GM18873 (cell line): ENCODE results near the gene C1QTNF4.

Source experiments
- ATAC-seq: cut with Tn5 transposase; IDR thresholded peaks from one replicate; pipeline ENCODE4 v1.9.1; 2021; ENCODE audit warnings: mild to moderate bottlenecking, moderate library complexity, moderate number of reproducible peaks; ENCODE audit not compliant: unreplicated experiment, low FRiP score

C1QTNF4 gene

GRCh38 chr11:47595029-47595428 is 818 bp upstream of the C1QTNF4 start:
- no peak for ATAC-seq

GRCh38 chr11:47593492-47593933 is 698 bp downstream of the C1QTNF4 start:
- no peak for ATAC-seq

GRCh38 chr11:47592970-47593369 is 1.2 kb downstream of the C1QTNF4 start:
- ATAC-seq: no peak

- no peak for ATAC-seq
Observed at GRCh38 chr11:47592251-47592650, 2.0 kb downstream of the C1QTNF4 start.

GRCh38 chr11:47591764-47592163 is 2.4 kb downstream of the C1QTNF4 start:
- ATAC-seq: no peak

GRCh38 chr11:47589977-47590861 is 4.0 kb downstream of the C1QTNF4 start:
- ATAC-seq: no peak

- no peak for ATAC-seq
Observed at GRCh38 chr11:47589584-47589976, 4.6 kb downstream of the C1QTNF4 start.

- no peak for ATAC-seq
Observed at GRCh38 chr11:47589118-47589517, 5.1 kb downstream of the C1QTNF4 start.

- no peak for ATAC-seq
Observed at GRCh38 chr11:47587723-47588326, 6.4 kb downstream of the C1QTNF4 start.

- no peak for ATAC-seq
Observed at GRCh38 chr11:47587039-47587716, 7.0 kb downstream of the C1QTNF4 start.

GRCh38 chr11:47586098-47586855 is 7.9 kb downstream of the C1QTNF4 start, which contains the start of gene FAM180B:
Gene FAM180B, plus strand, starts transcription at chr11:47586678. Its CDS starts 91 bp downstream, at chr11:47586769.
- ATAC-seq: no peak

GRCh38 chr11:47583844-47584243 is 10.4 kb downstream of the C1QTNF4 start:
- no peak for ATAC-seq

GRCh38 chr11:47578524-47579494 is 15.4 kb downstream of the C1QTNF4 start, which contains the start of the genes KBTBD4 and NDUFS3:
Gene KBTBD4, minus strand, starts transcription at chr11:47578970. Its CDS starts 19 bp downstream, at chr11:47578951.
Gene NDUFS3, plus strand, starts transcription at chr11:47579074. Its CDS starts 18 bp downstream, at chr11:47579092.
- ATAC-seq: peak; percentile 88

GRCh38 chr11:47577460-47578041 is 16.7 kb downstream of the C1QTNF4 start:
- no peak for ATAC-seq

GRCh38 chr11:47573321-47573720 is 20.9 kb downstream of the C1QTNF4 start:
- no peak for ATAC-seq

- ATAC-seq: no peak
Observed at GRCh38 chr11:47572715-47573255, 21.4 kb downstream of the C1QTNF4 start.

GRCh38 chr11:47571895-47572294 is 22.3 kb downstream of the C1QTNF4 start:
- no peak for ATAC-seq

- no peak for ATAC-seq
Observed at GRCh38 chr11:47571357-47571729, 22.9 kb downstream of the C1QTNF4 start.
